GM13976 (cell line): ENCODE measurements around the gene CFL2.
"Not testable (repeated sequence)": the region's sequence is repeated elsewhere in the genome, so short reads cannot be mapped to it uniquely, and the experiment has no call there.

Source experiments
- DNase-seq: peaks from one replicate; pipeline ENCODE4 v3.0.0; 2012; ENCODE audit warnings: low spot score
- CTCF ChIP-seq: IDR thresholded peaks from 2 replicates; pipeline ENCODE4 v1.5.1; 2012; ENCODE audit warnings: borderline replicate concordance, mild to moderate bottlenecking; ENCODE audit not compliant: insufficient read depth; ENCODE audit errors: extremely low read depth, missing control alignments, control extremely low read depth
- in situ Hi-C: fragments of 300-500 bp; cut with MboI; formaldehyde crosslinking; loops from one replicate; pipeline ENCODE4 v1.12.0; 2022; ENCODE audit warnings: low sequenced_read_pairs, mixed read lengths, inconsistent platforms; ENCODE audit not compliant: unreplicated experiment

CFL2 gene

GRCh38 chr14:34700622-34701130 lies 13.7 kb downstream of the CFL2 start:
- in situ Hi-C loops, result no loop called here
- no peak for DNase-seq
- no peak for TF ChIP-seq CTCF

- in situ Hi-C loops, result no loop called here
- no peak for DNase-seq
- no peak for TF ChIP-seq CTCF
Observed at GRCh38 chr14:34699873-34700621, 14.3 kb downstream of the CFL2 start.

GRCh38 chr14:34694216-34694615 lies 20.2 kb downstream of the CFL2 start:
- in situ Hi-C loops, DNase-seq: not testable (repeated sequence)

- no peak for TF ChIP-seq CTCF
- DNase-seq, result no peak
- in situ Hi-C loops, result no loop called here
Observed at GRCh38 chr14:34693228-34693939, 21.0 kb downstream of the CFL2 start.

- no peak for TF ChIP-seq CTCF
- no peak for DNase-seq
- in situ Hi-C loops, result no loop called here
Observed at GRCh38 chr14:34692898-34693227, 21.5 kb downstream of the CFL2 start.

GRCh38 chr14:34692348-34692747 lies 22.0 kb downstream of the CFL2 start:
- in situ Hi-C loops, result no loop called here
- DNase-seq, result no peak
- TF ChIP-seq CTCF, result no peak

- DNase-seq, result no peak
- no peak for TF ChIP-seq CTCF
- in situ Hi-C loops, result no loop called here
Observed at GRCh38 chr14:34691206-34691605, 23.2 kb downstream of the CFL2 start.
